GM04503 (cell line): ENCODE measurements around the gene DHRS1.

Experiments
- DNase-seq: peaks from one replicate; pipeline ENCODE4 v3.0.0-alpha.2; 2012; ENCODE audit warnings: low read depth

DHRS1 gene

DNA sequence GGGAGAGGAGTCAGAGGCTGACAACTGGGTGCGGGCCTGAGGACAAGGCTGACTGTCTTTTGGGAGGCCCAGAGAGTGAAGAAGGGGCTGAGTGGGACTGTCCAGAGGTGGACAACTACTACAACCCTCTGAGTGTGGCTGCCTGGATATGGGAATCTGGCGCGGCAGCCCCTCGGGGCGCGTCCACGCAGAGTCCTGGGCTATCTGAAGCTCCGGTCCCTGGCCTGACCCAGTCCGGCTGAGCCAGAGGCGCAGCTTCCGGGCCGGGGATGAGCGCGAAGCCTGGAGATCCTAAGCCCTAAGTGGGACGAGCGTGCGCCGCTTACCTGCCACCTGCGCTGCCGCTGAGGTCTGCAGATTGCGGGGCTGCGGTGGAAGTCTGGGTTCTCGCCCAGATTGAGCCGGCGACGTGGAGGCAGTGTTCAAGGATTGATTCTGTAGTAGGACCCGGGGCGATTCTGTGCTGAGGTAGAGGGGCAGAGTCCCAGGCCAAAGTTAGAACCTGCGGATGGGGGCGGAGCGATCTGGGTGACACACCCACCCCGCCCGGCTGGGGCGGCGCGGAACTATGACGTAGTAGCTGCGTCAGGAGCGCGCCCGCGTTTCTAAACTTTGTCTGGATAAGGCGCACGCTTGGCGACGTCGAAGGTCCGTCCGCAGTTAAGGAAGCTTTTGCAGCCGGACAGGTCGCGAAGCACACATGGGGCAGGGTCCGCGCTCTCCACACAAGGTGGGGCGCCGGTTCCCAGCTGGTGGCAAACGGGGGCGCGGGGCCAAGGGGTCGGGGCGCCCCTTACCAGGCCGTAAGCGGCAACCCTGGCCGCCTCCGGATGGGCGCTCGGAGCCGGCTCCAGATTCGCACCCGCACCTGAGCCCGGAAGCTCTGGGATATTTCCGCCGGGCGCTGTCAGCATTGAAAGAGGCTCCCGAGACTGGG, at the start of gene DHRS1, which contains the start of gene NOP9:
TSS of gene DHRS1 (minus strand) at position 526 of the 937 bp plus-strand sequence. CDS start 674 bp downstream, outside the sequence.
TSS of gene NOP9 (plus strand) at position 596 of the 937 bp plus-strand sequence. CDS start at position 701, 105 bp downstream.
- no peak for DNase-seq

DNA sequence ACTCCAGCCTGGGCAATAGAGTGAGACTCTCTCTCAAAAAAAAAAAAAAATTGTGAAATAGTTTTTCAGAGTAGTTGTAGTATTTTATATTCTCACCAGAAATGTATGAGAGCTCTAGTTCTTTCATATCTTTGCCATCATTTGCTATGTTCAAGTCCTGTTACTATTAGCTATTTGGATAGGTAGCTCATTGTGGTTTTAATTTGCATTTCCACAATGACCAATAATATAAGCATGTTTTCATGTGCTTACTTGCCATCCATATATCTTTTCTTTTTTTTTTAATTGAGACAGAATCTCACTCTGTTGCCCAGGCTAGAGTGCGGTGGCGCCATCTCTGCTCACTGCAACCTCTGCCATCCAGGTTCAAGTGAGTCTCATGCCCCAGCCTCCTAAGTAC, 48.6 kb upstream of the DHRS1 start:
- no peak for DNase-seq

DNA sequence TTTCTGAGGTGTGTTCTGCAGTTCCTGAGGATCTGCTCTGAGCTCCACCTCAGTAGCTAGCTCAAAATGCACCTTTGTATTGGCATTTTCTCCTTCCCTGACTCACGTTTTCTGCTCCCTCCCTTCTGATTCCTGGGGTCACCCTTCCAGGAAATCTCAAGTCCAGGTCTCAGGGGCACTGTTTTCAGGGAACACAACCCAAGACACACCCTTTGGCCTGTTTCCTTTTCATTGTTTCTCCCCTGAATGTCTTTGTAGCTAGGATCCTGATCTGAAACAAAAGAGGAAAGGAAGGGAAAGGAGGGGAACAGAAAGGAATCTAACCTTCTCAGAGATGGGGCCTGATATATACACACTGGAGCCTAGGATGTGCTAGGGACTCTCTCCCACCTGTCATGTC, 47.6 kb upstream of the DHRS1 start:
- DNase-seq = no peak

DNA sequence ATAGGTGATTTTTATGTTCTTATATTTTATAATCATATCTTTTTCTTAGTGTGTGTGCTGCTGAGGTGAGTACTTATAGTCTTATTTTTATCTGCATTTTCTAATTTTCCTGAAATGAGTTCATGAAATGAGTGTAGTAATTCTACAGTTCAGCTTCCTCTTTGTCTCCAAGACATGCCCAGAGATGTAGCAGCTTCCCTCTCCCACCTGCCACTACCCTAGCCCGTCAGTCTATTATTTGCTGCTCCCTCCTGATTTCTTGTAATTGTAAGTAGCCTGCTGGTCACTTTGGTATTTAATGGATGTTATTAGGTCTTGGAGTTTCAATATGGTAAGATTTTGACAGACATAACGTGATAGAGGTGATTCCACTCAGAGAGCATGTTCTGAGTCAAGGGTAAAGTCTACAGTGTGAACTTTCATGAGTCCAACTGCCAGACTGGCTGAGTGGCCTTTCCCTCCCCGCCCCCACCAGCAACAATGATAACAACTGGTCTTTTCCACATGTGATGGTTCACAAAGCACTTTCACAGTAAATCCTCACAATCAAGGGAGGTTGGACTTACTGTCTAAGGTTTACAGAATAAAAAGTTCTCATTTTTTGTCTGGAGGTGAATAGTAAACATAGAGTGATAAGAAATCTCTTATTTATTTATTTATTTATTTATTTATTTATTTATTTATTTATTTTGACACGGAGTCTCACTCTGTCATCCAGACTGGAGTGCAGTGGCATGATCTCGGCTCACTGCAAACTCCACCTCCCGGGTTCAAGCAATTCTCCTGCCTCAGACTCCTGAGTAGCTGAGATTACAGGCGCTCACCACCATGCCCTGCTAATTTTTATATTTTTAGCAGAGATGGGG, 44.4 kb upstream of the DHRS1 start:
- no peak for DNase-seq

DNA sequence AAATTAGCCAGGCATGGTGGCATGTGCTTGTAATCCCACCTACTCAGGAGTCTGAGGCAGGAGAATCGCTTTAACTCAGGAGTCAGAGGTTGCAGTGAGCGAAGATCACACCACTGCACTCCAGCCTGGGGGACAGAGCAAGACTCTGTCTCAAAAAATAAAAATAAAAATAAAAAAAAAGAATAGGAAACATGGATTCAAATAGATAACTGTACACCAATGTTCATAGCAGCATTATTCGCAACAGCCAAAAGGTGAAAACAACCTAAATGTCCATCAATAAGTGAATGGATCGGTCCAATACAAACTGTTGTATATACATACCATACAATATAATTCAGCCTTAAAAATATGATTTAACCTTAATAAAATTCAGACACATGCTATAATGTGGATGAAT, 43.3 kb upstream of the DHRS1 start:
- DNase-seq = no peak

DNA sequence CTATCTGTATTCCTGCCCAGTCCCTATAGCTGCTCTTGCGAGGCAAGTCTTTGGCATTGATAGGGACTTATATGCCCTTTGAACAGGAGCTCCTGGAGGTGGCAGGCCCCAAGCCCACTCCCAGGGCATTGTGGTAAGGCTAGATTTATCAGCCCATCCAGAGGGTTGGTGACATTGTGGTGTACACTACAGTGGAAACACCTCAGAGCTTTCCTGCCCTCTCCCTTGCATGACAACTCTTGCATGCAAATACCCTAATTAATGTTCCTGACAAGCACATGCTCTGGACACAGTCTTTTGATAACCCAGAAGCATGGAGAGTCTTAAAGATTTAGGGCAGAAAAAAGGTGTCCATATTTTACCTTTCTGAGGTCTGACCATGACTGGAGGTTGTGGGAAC, 41.0 kb upstream of the DHRS1 start:
- DNase-seq = no peak

DNA sequence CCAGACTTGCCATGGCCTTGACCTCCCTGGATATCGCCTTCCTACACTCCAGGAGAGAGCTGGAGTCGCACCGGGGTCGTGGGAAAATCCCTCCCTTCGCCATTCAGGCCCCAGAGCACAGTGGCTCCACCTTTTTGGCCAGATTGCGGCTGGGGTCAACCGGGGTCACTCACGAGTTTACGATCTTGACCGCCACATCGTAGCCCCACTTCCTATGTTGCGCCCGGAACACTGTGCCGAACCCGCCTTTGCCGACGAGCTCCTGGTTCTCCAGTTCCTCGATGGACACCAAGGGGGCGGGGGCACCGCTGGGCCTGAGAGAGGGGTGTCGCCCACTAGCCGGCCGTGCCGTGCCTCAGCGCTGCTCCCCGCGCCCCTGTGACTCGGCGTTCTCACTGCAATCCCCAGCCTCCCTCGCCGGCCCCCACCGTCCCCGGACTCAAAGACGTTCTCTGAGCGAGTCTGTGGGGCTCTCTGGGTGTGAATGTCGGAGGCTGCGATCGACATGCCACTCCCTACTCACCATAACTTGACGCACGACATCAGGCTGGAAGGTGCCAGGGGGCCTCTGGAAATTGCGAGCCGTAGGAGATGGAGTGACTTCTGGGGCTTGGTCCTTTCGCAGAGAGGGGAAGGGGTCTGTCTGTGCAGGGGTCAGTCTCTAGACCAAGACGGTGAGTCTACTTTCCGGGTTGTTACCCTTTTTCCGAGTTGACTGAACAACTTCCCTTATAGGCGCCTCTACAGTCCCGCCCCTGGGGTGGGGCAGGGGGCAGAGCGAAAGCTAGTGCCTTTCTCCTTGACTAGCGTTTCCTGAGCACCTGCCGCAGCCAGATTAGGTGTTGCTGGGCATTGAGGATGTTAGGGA, 39.9 kb upstream of the DHRS1 start, which contains the start of gene RIPK3:
TSS of gene RIPK3 (minus strand) at position 708 of the 868 bp plus-strand sequence. CDS start at position 543, 165 bp downstream.
- DNase-seq = no peak

DNA sequence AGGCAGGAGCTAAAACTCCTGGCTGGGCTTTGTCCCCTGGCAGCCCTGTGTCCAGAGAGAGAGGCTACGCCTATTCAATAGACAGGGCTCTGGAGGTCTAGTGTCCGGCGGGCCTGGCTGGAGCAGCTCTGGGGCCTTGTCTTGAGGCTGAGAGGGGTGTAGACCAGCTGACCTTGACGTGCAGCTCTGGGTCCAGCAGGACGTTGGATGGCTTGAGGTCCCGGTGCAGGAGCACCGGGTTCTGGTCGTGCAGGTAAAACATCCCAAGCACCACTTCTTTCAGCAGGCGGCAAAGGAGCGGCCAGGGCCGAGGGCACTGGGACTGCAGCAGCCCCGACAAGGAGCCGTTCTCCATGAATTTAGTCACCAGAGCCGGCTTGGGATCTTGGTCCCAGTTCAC, 39.3 kb upstream of the DHRS1 start:
- DNase-seq = no peak

DNA sequence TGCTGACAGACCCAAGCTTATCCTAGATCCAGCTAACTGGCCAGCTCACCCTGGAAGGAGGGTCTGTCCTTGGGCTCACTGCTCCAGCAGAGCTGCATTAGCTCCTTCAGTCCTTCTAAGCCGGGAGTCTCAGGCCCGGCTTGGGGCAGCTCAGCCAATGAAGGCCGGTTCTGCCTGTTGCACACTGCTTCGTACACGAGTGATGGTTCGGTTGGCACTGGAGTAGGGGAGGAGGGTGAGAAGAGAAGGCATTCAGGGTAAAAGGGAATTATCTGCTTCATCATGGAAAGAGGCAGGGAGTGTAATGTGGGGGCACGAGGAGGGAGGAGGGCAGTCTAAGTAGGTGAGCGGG, 38.2 kb upstream of the DHRS1 start:
- no peak for DNase-seq

DNA sequence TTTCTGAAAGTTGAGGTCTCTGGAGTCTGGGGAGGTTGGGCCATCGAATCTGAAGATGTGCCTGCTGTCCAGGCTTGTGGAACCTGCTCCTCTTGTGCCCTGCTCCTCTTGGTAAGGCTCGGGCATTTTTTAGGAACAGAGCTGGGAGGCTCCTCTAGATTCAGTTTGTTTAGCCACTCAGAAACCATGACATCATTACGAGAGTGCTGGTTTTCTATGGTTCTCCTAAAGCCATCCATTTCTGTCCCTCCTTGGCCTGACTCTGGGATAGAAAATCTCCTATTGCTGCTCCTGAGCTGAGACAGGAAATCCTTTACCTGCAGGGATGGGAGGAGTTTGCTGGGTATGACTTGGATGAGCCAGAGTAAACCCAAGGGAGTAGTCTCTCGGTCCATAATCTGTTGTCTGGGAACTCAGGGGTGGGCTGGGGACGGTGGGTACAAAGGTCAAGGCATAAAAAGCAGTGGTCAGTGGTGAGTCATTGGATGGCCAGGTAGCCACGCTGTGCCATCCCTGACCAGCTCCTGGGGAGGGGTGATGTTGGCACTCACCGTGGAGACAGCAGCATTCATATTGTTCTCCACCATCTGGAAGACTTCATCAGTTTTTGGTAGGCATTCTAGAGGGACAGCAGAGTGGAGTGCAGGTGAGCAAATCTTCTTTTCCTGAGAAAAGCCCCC, 37.7 kb upstream of the DHRS1 start:
- no peak for DNase-seq

DNA sequence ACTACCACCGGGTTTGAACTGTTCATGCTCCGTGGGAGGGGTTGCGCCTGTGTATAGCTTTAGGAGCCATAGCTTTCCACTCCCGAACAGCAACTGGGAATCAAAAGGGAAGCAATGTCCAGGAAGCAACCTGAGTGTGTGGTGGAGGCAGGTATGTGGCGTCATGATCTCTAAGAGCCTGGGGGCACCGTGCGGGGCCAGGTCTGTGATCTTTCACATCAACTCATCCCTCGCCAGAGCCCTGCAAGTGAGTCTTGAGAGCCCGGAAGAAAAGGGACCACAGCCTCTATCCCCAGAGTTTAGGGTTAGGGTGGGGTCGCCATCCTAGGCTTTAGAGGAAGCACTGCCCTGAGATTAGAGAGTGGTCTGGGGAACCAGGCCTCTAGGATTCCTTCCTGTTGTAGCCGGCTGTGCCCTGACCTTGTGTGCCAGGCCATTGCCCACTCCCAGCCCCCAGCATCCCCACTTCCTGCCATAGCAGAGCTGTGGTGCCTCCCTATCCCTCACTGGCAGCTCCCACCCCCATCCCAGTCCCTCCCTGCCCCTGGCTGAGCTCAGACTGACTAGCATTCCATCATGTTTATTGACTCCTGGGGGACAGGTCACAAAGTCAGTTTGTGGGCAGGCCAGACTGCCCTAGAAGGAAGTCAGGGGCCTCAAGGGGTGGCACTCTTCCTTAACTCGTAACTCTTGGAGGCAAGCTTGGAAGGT, 36.0 kb upstream of the DHRS1 start:
- no peak for DNase-seq

DNA sequence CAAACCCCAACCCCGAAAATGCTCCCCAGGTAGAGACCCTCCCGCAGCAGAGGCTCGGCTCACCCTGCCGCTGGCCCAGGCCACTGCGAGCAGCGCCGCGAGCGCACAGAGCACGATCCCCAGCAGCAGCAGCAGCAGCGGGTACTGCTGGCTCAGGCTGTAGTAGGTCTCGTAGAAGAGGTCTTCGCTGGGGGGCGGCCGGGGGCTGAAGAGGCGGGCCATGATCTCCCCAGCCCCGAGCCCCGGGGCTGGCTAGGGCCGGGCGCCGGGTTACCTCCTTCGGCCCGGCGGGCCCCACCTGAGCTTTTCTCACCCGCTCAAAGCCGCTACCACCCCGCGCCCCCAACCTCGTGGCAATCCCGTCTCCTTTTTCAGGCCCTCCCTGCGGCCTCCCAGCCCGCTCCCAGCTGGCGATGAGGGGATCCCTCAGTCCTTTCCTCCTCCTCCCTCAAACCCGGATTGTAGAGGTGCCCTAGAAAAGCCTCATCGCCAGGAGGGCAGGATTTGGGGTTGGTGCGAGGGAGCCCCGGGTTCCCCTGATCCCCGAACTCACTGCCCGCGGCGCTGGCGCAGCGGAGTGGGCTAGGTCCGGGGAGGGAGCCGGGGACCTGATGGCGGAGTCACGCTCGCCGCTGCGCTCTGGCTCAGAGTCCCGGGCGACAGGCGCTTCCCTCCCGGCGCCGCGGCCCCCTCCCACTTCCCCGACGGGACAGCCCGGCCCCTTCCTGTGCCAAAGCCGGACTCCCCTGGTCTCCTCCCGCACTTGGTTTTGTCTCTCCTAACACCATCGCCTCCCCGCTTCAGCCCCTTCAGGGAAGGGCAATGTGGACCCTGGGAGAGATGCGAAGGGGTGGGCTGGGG, 35.1 kb upstream of the DHRS1 start, which contains the start of gene ADCY4:
TSS of gene ADCY4 (minus strand) at position 641 of the 861 bp plus-strand sequence. CDS start at position 222, 419 bp downstream.
- no peak for DNase-seq

DNA sequence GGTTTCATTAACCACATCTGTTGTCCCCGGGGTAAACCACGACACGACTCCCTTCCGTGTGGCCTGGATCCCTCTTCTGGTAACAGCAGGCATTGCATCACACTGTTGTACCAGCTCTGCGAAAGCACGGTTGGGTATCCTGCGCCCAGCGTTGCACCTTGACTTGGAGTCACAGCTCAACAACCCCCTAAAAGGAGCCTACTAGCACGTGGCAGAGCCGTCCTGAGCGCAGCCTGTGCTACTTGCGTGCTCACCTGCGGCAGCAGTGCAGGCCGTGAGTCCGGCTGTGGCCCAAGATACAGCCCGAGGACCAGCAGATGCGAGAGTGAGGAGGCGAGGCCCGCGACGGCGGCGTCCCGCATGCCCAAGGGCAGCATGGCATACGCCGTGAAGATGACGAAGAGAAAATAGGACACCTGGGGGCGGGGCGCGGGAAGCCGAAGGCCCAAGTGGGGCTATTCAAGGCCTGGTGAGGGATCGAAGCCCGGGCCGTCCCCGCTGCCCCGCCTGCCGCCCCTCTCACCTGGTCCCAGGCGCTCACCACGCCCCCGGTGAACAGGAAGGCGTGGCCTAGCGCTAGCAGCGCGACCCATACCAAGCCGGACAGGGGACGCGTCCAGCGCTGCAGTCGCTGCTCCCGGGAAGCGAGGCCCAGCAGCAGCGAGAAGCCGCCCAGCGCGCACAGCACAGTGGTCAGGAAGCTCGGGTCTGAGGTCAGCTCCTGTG, 32.9 kb upstream of the DHRS1 start:
- DNase-seq = no peak

DNA sequence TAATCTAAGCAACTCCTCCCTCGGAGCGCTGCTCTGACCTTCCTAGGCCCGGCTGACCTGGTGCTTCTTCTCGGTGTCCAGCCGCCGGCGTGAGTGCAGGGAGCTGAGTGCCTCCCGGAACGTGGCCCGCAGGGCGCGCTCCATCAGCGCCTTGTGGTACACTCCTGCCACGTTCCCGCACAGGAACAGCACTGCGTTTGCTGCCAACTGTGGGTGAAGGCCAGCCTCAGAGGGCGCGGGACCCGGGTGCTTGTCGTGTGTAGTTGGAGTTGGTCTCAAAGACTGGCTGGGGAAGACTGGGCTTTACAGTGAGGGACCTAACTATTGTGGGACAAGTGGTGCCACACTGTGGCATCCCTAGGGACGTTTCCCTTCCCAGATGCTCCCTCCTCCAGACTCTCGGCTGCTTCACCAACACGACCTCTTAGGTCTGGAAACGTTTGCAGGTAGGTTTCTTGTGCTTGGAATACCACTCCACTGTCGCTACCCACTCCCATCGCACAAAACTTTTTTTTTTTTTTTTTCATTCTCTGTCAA, 32.2 kb upstream of the DHRS1 start:
- DNase-seq = no peak

DNA sequence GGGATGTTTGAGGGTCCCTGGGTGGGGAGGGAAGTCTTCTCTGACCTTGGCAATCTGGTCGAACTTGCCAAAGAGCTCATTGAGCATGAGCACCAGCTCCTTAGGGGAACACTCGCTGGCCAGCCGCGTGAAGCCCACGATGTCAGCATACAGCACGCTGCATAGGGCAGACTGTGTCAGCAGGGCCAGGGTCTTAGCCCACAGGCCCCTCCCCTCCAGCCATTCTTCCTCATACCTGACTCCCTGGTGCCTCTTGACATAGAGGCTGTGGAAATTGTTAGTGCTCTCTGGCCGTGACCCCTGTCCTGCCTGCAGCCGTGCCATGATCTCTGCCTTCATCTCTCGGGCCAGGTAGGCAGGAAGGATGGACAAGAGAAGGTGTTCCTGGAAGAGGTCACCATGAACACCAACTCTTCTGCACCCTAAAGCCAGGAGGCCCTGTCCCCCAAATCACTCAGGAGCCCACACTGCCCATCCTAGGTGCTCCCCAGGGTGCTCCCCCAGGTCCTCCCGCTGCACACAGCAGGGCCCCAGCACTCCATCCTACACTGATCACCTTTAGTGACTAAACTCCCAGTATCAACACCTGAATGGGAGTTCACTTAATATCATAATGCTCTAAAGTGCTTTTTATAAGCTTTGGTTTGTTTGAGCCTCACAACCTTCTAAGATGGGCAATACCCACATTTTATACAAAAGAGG, 31.5 kb upstream of the DHRS1 start:
- DNase-seq = no peak

DNA sequence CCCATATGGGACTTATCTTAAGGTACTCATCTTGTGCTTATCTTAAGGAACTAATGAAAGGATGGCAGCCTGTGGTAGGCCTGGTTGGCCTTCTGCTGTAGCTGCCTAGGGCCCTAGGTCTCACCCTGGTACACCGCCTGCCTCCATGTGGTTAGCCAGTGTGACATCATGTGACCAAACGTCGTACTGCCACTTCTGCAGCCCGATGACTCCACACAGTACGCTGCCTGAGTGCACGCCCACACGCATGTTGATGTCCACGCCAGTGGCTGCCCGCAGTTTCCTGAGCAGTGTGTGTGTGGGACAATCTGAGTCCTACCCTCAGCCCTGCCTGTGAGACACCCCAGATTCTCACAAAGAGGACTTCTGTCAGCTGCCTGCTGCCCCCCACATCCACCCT, 30.2 kb upstream of the DHRS1 start:
- DNase-seq = no peak

DNA sequence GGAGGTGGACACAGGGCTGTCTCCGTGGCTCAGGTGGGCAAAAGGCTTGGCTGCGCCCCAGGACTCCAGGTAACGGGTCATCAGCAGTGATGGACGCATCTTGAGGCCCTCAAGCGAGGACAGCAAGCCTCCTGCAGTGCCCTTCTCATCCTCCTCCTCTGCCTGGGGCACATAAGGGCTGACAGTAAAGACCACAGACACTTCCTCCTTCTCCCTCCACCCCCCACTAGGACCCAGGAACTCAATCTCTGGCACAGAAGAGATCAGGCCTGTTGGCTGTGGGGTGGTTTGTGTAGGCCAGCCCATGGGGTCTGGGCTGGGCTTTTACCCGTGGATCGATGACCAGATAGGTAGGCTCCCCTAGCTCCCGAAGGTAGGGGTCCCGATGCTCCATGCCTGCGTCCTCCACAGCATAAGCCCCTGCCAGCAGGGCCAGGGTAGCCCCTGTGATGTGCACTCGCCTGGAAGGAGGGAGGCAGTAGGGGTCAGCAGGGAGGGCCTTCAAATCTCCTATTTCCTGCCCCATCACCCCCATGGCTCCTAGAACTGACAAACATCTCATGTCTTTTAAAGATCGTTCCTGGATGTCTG, 29.6 kb upstream of the DHRS1 start:
- DNase-seq = no peak
